HG03571 (cell line): ENCODE measurements around the gene FHIP1A.

Experiments used
- ATAC-seq: cut with Tn5 transposase; IDR thresholded peaks from one replicate; pipeline ENCODE4 v1.9.1; 2021; ENCODE audit not compliant: unreplicated experiment

Gene FHIP1A

DNA sequence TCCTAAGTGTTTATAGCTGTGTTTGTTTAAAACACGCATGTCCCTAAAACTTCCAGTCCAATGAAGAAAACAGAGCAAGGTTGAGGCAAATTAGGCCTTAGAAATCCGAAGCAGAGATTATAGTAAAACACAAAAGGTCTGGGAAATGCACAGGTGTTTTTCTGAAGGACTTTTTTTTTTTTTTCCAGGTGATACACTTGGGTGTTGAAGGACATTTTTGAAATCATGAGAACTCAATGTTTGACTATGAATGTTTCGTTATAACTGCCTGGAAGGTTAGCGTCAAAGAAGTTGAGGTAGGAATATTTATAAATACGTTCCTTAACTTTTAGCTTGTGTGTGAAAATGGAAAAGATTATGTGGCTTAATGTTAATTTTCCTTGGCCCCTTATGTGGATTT is 45.5 kb downstream of the FHIP1A start:
- no peak for ATAC-seq

DNA sequence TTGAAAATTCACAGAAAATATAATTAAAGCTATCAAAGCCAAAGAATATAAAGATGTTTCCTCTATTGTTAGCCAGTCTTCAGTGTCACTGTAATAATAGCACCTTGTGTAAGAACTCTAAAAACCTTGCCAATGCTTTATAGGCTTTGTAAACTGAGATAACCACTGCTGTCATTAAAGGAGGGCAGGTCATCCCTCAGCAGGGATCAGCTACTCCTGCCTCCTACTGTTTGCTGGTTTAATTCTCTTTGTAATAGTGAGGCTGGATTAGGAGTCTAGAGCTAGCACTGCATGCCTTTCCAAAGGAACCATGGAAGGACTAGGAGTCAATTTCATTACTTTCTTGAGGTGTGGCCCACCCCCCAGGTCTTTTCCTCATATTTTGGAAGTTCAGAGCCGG is 46.2 kb downstream of the FHIP1A start:
- ATAC-seq = no peak

DNA sequence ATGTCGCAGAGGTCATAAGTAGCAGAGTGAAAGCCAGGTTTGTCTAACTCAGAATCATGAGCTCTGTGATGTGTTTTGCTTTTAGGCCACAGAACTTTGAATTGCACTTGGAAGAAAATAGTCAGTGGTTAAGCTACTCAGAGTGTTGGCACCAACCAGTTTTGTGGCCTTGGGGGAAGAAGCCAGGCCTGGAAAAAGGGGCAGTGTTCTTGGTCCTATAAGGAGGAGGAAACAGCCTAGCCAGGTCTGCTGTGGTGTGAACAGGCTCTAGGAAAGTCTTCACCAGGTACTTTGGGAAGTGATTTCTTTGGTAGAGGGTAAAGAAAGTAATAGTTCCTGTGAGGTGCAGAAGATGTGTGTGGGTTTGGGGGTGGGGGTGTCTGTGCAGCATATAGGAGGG is 49.2 kb downstream of the FHIP1A start:
- ATAC-seq = no peak
